ENCODE data around the gene ECT2. TPM values are rescaled to one million over a fixed set of nuclear protein-coding genes. Genes with fewer than 3 reads are reported as not detected.
A peak's percentile ranks its signal among the peaks of the same experiment; 100 is the strongest.

The ECT2 gene, protein sequence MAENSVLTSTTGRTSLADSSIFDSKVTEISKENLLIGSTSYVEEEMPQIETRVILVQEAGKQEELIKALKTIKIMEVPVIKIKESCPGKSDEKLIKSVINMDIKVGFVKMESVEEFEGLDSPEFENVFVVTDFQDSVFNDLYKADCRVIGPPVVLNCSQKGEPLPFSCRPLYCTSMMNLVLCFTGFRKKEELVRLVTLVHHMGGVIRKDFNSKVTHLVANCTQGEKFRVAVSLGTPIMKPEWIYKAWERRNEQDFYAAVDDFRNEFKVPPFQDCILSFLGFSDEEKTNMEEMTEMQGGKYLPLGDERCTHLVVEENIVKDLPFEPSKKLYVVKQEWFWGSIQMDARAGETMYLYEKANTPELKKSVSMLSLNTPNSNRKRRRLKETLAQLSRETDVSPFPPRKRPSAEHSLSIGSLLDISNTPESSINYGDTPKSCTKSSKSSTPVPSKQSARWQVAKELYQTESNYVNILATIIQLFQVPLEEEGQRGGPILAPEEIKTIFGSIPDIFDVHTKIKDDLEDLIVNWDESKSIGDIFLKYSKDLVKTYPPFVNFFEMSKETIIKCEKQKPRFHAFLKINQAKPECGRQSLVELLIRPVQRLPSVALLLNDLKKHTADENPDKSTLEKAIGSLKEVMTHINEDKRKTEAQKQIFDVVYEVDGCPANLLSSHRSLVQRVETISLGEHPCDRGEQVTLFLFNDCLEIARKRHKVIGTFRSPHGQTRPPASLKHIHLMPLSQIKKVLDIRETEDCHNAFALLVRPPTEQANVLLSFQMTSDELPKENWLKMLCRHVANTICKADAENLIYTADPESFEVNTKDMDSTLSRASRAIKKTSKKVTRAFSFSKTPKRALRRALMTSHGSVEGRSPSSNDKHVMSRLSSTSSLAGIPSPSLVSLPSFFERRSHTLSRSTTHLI
- polyA plus RNA-seq (2013) = 27.3 and 28.9 TPM in 2 replicates

DNA sequence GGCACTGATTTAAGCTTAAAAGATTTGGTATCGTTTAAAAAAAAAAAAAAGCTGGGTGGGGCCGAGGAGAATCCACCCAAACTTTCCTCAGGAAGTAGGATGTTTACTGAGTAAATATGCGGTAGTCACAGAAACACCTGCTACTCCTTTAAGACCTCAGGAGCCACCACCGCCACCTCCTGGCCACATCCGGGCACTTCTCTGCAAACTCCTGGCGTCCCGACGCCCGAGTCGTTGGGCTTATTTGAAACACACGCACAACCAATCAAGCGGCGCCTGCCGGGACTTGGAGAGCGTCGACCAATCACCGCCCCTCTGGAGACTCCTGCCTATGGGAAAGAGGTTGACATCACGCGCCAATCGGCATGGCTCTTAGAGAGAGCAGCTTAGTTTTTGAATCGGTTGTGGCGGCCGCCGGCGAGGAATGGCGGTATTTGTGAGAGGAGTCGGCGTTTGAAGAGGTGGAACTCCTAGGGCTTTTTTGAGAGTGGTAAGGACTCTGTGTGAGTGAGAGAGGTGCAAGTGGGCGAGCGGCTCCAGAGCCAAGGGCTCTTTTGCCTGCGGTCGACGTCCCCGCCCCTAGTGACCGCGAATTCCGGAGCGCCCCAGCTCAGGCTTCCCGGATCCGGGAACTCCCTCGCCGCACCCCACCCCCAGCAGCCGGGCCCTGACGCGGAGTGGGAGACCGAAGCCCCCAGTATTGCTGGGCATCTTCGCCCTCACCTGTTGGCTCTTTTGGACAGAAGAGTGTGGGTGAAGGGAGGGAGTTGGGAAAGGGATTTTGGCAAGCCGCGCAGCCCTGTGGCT lies at the start of gene ECT2:
Gene ECT2, plus strand, starts transcription at position 359 of the 807 bp plus-strand sequence. CDS start 3,805 bp downstream, outside the sequence.
- Histone ChIP-seq H3K79me1 (ENCODE audit: low read length) (peaks cover 4% of the 10 kb centered on the region), H4K8ac (ENCODE audit: low read depth, low read length) (peak within 1 kb of the TSS; percentile 89), H3K79me2 (ENCODE audit: control insufficient read depth, insufficient read depth, low read length, poor library complexity) (peaks cover 11% of the 10 kb centered on the region), H3K36me3 (ENCODE audit: control insufficient read depth in 1 of 2, insufficient read depth in 2 of 2, low read length in 2 of 2) (no peaks in the 10 kb centered on the region), H3K27ac (ENCODE audit: low read depth, low read length) (peak within 1 kb of the TSS; percentile 75), H3K4ac (ENCODE audit: low read depth, low read length) (peak within 1 kb of the TSS; percentile 89), H3K4me2 (ENCODE audit: low read length) (peak within 1 kb of the TSS; percentile 81), H2BK120ac (ENCODE audit: insufficient read depth, low read length, poor library complexity) (peak within 1 kb of the TSS; percentile 62), H3K23ac (ENCODE audit: low read length) (no peak within 1 kb of the TSS), H3K18ac (ENCODE audit: low read length) (peak within 1 kb of the TSS; percentile 97), H2AFZ (ENCODE audit: insufficient read depth, low read length, poor library complexity) (peak within 1 kb of the TSS; percentile 98), H2BK5ac (ENCODE audit: low read depth, low read length, poor library complexity) (peak within 1 kb of the TSS; percentile 90), H3K4me1 (ENCODE audit: control insufficient read depth in 1 of 2, insufficient read depth in 2 of 2, low read length in 2 of 2) (no peaks in the 10 kb centered on the region), H2AK5ac (ENCODE audit: low read length) (no peak within 1 kb of the TSS), H3K27me3 (ENCODE audit: insufficient read depth, low read length) (no peaks in the 10 kb centered on the region), H4K12ac (ENCODE audit: low read depth, low read length) (peak within 1 kb of the TSS; percentile 73), H3K9me3 (ENCODE audit: insufficient read depth, low read depth, low read length) (no peaks in the 10 kb centered on the region), H2BK12ac (ENCODE audit: low read length) (no peak within 1 kb of the TSS), H4K91ac (ENCODE audit: low read depth, low read length) (peak within 1 kb of the TSS; percentile 86), H3K14ac (ENCODE audit: low read length) (peak within 1 kb of the TSS; percentile 87), H3K4me3 (ENCODE audit: low read depth, low read length) (peak within 1 kb of the TSS; percentile 94), H3K9ac (ENCODE audit: low read length) (peak within 1 kb of the TSS; percentile 96)
- DNase-seq = peak; percentile 100
- WGBS (ENCODE audit: extremely low coverage, insufficient coverage, insufficient read length) = no CpG with 5 or more reads among the region's 49 CpGs

DNA sequence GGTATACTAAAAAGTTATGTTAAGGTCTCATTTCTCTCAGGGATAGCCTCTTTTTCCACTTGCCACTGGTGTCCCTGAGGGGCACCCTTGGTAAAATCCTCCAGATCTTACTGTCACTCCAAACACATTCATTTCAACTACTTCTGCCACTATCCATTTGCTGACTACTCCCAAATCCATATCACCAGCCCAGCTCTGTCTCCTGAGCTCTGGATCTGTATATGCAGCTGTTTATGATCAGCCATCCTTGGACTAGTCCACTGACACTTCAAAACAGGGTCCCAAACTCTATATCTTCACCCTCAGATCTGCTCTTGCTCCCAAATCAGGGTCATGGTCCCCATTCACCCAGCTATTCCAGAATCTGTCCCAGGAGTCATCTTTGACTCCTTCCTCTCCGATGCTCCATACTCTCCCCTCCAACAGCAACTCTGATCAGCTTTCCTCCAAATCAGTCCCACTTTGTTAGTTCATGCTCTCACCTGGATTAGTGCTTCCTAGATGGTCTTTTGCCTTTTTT lies 49.5 kb upstream of the ECT2 start:
- Histone ChIP-seq H2BK5ac (ENCODE audit: low read depth, low read length, poor library complexity) (no peak overlapping the region), H3K4me1 (ENCODE audit: control insufficient read depth in 1 of 2, insufficient read depth in 2 of 2, low read length in 2 of 2) (no peaks in the 10 kb centered on the region), H3K9ac (ENCODE audit: low read length) (peak overlapping the region; percentile 51), H3K9me3 (ENCODE audit: insufficient read depth, low read depth, low read length) (no peaks in the 10 kb centered on the region), H3K36me3 (ENCODE audit: control insufficient read depth in 1 of 2, insufficient read depth in 2 of 2, low read length in 2 of 2) (no peaks in the 10 kb centered on the region), H3K79me2 (ENCODE audit: control insufficient read depth, insufficient read depth, low read length, poor library complexity) (no peaks in the 10 kb centered on the region), H3K14ac (ENCODE audit: low read length) (no peak overlapping the region), H3K79me1 (ENCODE audit: low read length) (no peaks in the 10 kb centered on the region), H3K27ac (ENCODE audit: low read depth, low read length) (no peak overlapping the region), H3K27me3 (ENCODE audit: insufficient read depth, low read length) (no peaks in the 10 kb centered on the region), H2BK12ac (ENCODE audit: low read length) (no peak overlapping the region), H3K4me2 (ENCODE audit: low read length) (no peak overlapping the region), H2BK120ac (ENCODE audit: insufficient read depth, low read length, poor library complexity) (no peak overlapping the region), H4K91ac (ENCODE audit: low read depth, low read length) (no peak overlapping the region), H3K4ac (ENCODE audit: low read depth, low read length) (no peak overlapping the region), H4K8ac (ENCODE audit: low read depth, low read length) (no peak overlapping the region), H2AFZ (ENCODE audit: insufficient read depth, low read length, poor library complexity) (no peak overlapping the region), H3K23ac (ENCODE audit: low read length) (no peak overlapping the region), H3K4me3 (ENCODE audit: low read depth, low read length) (no peak overlapping the region), H3K18ac (ENCODE audit: low read length) (no peak overlapping the region), H2AK5ac (ENCODE audit: low read length) (no peak overlapping the region), H4K12ac (ENCODE audit: low read depth, low read length) (no peak overlapping the region)
- no peak for DNase-seq
- no CpG with 5 or more reads among the region's 1 CpG for WGBS (ENCODE audit: extremely low coverage, insufficient coverage, insufficient read length)

DNA sequence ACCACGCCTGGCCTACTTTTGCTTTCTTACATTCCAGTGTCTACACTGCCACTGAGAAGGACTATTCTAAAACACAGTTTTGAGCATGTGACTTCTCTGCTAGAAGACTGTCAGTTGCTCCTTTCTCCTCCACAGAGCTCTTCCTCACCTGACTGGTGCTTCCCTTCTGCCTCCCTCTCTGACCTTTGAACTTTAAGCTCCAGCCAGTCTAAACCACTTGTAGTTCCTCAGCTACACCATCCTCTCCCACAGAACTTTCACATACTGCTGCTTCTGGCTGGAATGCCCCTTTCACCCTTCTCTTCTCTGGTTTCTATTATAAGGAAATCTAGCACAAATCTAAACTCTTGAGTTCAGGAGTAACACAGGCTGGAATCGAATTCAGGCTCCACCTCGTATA lies 48.8 kb upstream of the ECT2 start:
- Histone ChIP-seq H4K91ac (ENCODE audit: low read depth, low read length) (no peak overlapping the region), H2AK5ac (ENCODE audit: low read length) (no peak overlapping the region), H3K9me3 (ENCODE audit: insufficient read depth, low read depth, low read length) (no peaks in the 10 kb centered on the region), H3K27me3 (ENCODE audit: insufficient read depth, low read length) (no peaks in the 10 kb centered on the region), H3K18ac (ENCODE audit: low read length) (no peak overlapping the region), H3K79me1 (ENCODE audit: low read length) (no peaks in the 10 kb centered on the region), H3K14ac (ENCODE audit: low read length) (no peak overlapping the region), H3K9ac (ENCODE audit: low read length) (no peak overlapping the region), H2AFZ (ENCODE audit: insufficient read depth, low read length, poor library complexity) (no peak overlapping the region), H3K4me3 (ENCODE audit: low read depth, low read length) (no peak overlapping the region), H2BK12ac (ENCODE audit: low read length) (no peak overlapping the region), H3K4me2 (ENCODE audit: low read length) (no peak overlapping the region), H4K8ac (ENCODE audit: low read depth, low read length) (no peak overlapping the region), H3K36me3 (ENCODE audit: control insufficient read depth in 1 of 2, insufficient read depth in 2 of 2, low read length in 2 of 2) (no peaks in the 10 kb centered on the region), H3K79me2 (ENCODE audit: control insufficient read depth, insufficient read depth, low read length, poor library complexity) (no peaks in the 10 kb centered on the region), H3K23ac (ENCODE audit: low read length) (no peak overlapping the region), H3K4me1 (ENCODE audit: control insufficient read depth in 1 of 2, insufficient read depth in 2 of 2, low read length in 2 of 2) (no peaks in the 10 kb centered on the region), H2BK120ac (ENCODE audit: insufficient read depth, low read length, poor library complexity) (no peak overlapping the region), H3K27ac (ENCODE audit: low read depth, low read length) (no peak overlapping the region), H3K4ac (ENCODE audit: low read depth, low read length) (no peak overlapping the region), H4K12ac (ENCODE audit: low read depth, low read length) (no peak overlapping the region), H2BK5ac (ENCODE audit: low read depth, low read length, poor library complexity) (no peak overlapping the region)
- WGBS (ENCODE audit: extremely low coverage, insufficient coverage, insufficient read length) = no CpG with 5 or more reads among the region's 3 CpGs
- no peak for DNase-seq

DNA sequence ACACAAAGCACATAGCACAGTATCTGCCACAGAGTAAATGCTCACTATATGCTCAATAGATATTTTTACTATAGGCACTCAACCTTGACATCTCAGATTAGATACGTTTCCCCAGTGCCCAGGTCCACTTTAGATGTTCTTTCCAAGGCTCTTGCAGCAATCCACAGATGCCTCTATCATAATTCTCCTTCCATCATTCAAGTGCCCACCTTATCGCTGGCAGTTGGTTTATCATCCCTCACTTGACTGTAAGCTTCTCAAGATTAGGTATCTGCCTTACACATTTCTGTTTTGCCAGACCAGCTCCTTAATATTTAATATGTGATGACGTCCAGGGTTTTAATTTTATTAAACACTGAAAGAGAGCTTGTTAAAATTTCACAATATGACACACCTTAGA lies 48.3 kb upstream of the ECT2 start:
- Histone ChIP-seq H2BK12ac (ENCODE audit: low read length) (no peak overlapping the region), H3K4ac (ENCODE audit: low read depth, low read length) (no peak overlapping the region), H3K4me3 (ENCODE audit: low read depth, low read length) (no peak overlapping the region), H2AFZ (ENCODE audit: insufficient read depth, low read length, poor library complexity) (no peak overlapping the region), H3K79me1 (ENCODE audit: low read length) (no peaks in the 10 kb centered on the region), H3K9ac (ENCODE audit: low read length) (no peak overlapping the region), H3K14ac (ENCODE audit: low read length) (no peak overlapping the region), H2AK5ac (ENCODE audit: low read length) (no peak overlapping the region), H2BK120ac (ENCODE audit: insufficient read depth, low read length, poor library complexity) (no peak overlapping the region), H3K18ac (ENCODE audit: low read length) (no peak overlapping the region), H4K8ac (ENCODE audit: low read depth, low read length) (no peak overlapping the region), H3K9me3 (ENCODE audit: insufficient read depth, low read depth, low read length) (no peaks in the 10 kb centered on the region), H4K91ac (ENCODE audit: low read depth, low read length) (no peak overlapping the region), H3K79me2 (ENCODE audit: control insufficient read depth, insufficient read depth, low read length, poor library complexity) (no peaks in the 10 kb centered on the region), H3K4me2 (ENCODE audit: low read length) (no peak overlapping the region), H3K23ac (ENCODE audit: low read length) (no peak overlapping the region), H3K4me1 (ENCODE audit: control insufficient read depth in 1 of 2, insufficient read depth in 2 of 2, low read length in 2 of 2) (no peaks in the 10 kb centered on the region), H3K36me3 (ENCODE audit: control insufficient read depth in 1 of 2, insufficient read depth in 2 of 2, low read length in 2 of 2) (no peaks in the 10 kb centered on the region), H2BK5ac (ENCODE audit: low read depth, low read length, poor library complexity) (no peak overlapping the region), H3K27ac (ENCODE audit: low read depth, low read length) (no peak overlapping the region), H3K27me3 (ENCODE audit: insufficient read depth, low read length) (no peaks in the 10 kb centered on the region), H4K12ac (ENCODE audit: low read depth, low read length) (no peak overlapping the region)
- no peak for DNase-seq
- WGBS (ENCODE audit: extremely low coverage, insufficient coverage, insufficient read length) = no CpG with 5 or more reads among the region's 3 CpGs

All from trophoblast cell (in vitro differentiated cells and primary cell).